ENCODE measurements around the gene GMPR2.
A peak's percentile ranks its signal among the peaks of the same experiment; 100 is the strongest.
"Not testable (repeated sequence)": the region's sequence is repeated elsewhere in the genome, so short reads cannot be mapped to it uniquely, and the experiment has no call there.

GMPR2 gene

DNA sequence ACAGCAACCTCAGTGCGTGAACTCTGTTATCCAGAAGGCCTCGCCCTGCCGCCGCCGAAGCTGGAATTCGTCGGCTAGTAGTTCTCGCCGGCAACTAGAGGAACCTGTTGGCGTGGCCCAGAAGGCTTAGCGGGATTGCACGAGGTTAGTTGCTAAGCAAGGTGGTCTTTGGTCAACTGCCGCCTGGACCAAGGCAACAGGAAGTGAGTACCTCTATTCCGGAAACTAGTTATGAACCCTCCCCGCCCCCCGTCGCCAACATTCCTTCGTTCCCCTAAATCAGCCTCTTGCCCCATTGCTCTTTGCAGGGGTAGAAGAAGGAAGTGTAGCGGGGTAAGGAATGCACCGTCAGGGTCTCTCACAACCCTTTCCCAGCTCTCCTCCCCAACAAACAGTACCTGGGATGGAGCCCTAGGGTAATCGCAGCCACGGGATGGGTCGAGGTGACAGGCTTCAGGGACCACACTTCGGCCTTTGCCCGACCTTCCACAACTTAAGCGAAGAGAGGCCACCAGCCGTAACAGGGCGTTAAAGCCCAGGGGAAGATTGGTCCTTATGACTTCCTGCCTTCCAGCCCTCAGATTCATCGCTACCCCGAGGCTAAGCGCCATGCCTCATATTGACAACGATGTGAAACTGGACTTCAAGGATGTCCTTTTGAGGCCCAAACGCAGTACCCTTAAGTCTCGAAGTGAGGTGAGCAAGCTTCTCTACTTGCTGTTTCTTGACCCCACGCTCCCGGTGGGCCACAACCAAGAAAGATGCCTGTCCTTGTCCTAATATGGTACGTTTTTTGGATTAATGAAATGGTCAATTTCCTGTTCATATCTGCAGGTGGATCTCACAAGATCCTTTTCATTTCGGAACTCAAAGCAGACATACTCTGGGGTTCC, at the start of gene GMPR2:
Gene GMPR2 (plus strand): TSS at position 285 of the 893 bp plus-strand sequence. CDS start 325 bp downstream, at position 610.
- DNase-seq: no peak

DNA sequence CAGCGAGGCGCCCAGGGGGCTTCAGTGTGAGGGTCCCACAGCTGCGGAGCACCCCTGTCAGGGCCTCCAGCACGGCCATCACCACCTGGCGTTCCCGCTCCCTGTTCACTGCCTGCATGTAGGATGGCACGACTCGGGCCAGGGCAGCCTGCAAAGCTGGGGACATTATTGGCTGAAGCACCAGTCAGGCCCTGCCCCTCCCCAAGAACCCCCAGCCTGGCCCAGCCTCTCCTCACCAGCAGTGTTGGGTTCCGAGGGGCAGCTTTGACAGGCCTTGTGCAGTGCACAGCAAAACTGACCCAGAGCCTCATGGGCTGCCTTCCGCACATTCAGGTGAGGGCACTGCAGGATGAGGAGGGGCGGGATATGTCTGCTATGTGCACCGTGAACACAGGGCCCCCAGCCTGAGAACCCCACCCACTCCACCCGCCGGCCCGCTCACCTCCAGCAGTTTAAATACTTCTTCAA, 49.7 kb upstream of the GMPR2 start:
- no peak for DNase-seq

DNA sequence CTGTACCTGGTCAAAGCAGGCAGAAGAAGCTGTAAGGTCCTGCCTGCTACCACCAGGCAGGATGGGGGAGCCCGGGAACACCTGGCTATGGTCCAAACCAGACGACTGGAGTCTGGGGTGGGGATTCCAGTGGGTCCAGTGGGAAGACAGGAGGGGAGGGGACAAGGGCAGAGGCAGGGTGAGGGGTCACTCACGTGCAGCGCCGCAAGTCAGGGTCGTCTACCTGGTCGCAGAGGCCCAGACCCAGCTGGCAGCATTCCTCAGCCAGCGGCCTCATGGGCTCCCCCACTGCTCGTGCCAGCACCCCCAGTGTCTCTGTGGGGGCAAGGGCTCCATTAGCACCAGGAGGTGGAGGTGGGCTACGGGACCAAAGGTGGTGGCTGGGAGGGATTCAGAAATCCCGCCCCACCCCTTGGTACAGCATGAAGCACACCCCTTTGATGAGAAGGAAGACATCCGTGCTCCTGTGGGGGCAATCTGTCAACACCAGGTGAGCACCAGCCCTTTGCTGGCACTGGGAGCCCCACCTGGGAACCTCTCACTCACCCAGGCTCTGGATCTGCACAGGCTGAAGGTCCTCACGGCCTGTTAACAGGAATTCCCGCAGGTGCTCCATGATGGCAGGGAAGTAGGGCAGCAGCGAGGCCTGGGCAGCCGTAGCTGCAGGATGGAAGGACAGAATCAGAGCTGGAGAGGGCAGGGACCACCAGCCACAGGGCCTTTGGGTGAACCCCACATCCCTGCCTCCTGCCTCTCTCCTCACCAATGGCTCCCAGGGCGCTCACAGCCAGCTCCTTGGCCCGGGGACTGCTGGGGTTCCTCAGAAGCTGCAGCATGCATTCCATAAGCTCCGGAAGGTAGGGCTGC, 48.4 kb upstream of the GMPR2 start:
- DNase-seq: no peak

DNA sequence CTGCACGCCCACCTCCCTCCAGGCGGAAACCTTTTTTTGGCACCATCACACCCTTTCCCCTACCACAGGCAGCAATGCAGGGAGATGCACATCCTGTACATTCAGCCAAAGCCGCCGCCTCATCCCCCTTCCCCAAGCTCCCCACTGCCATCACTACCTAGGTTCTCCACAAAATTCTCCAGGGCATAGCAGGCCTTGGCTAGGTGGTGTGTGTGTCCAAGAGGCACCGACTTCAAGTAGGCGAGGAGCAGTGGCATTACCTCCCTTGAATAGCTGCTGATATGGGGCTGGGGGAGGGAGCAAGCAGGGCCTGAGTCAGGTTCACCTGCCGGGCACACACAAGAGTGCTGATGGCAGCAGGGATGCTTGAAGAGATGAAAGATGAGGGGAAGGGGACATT, 47.7 kb upstream of the GMPR2 start:
- DNase-seq: no peak

DNA sequence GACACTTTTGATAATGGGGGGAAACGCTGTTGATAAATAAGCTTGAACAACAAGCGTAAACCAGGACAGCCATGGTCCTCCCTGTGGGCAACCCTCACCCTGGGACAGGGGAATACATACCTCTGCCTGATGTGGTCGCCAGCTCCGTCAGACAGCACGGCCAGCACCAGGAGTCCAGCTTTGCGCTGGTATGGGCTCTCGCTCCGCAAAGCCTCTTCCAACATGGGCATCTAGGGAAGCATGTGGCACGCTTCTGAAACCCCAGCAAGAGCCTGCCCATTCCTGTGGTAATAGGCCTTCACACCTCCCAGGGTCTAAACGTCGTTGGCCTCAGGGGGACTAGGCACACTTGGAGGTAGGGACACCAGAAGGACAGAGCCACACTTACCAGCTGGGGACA, 47.0 kb upstream of the GMPR2 start:
- no peak for DNase-seq

DNA sequence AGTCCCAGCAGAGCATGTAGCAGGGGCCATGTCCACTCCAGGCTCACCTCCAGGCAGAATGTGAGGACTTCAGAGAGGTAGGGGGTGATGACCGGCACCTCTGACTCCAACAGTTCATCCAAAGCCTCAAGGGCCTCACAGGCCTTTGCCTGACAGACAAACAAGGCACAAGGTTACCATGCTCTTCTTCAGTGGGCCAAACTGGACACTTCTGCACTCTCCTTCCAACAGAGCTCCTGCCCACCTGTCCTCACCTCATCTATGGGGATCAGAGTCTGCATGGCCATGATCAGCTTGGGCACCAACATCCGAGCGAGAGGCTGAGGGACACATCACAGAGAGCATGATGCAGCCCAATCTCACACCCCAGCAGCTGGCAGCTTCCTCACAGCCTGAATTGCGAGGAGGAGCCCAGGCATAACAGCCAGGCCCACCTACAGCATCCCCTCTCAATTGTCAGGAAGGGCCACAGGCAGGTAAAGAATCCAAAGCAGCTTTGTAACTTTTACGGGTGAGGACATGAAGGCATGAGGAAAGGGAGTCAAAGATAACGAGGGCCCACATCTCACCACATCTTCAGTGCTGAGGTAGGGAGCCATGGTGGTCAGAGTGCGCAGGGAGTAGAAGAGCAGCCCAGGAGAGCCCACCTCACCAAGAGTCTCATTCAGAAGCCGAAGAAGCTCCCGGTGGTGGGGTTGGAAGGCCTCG, 45.7 kb upstream of the GMPR2 start:
- no peak for DNase-seq

DNA sequence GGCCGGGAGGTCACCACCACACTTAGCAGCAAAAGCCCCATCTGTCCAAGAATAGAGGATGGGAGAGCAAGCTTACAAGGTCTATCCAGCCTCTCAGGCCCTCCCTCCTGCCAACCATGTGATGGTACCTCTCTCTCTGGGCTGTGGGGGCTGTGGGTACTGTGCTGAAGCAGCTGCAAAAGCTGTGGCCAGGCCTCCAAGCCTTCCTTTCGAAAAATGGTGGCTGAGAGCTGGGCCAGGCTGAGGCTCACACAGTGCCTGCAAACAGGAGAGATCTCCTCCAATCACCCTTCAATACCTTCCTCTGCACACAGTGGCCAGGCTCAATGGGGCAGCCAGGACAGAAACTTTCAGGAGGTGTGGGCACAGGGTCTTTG, 45.2 kb upstream of the GMPR2 start:
- no peak for DNase-seq

DNA sequence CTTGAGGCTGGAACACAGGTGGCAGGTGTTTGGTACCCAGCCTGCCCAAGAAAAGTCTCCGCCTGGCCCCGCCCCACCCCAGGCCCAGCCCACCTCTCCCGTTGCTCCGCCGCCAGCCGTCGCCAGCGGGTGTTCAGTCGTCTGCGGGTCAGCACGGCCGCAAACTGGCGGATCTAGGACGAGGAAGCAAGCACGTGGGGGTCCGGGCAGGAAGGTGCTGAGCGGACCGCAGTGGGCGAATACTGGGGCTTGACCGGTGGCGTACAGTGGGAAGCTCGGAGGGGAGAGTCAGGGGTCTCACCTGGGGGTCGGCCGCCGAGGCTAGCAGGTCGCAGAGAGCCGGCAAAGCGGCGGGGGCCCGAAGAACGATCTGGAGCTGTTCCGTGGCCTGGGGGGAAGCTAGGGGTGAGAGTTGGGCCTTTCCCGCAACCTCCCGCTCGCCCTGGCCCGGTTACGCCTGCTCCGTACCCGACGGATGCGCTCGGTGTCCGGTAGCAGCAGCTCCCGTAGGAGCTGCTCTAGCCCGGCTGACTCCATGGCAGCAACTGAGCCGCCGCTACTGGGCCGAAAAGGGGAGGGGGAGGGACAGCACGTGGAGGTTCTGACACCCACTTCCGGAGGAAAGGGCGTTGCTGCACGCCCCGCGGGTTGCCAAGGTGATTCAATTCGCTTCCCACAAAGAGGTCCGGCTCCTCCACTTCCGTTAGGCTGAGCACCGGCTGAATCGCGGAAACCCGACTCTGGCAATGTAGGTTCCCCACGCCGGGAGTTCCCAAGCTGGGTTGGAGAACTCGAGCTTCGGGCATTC, 44.3 kb upstream of the GMPR2 start, which contains the start of gene IPO4:
Gene IPO4 (minus strand): TSS at position 566 of the 808 bp plus-strand sequence. CDS start 29 bp downstream, at position 537.
- peak; percentile 97 to 98 for DNase-seq

DNA sequence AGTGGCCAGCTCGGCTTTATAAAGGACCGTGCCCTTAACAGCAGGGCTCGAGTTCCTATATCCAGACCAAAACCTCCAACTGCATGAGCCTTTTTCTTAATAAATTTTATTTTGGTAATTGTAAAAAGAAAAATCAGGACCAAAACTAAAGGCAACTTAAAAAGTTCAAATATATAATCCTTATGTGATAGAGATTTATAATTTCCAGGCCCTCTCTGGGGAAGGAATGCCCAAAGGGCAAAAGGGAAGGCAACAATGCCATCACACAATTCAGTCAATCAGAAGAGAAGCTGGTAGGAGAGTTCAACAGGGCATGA, 43.7 kb upstream of the GMPR2 start:
- no peak for DNase-seq

DNA sequence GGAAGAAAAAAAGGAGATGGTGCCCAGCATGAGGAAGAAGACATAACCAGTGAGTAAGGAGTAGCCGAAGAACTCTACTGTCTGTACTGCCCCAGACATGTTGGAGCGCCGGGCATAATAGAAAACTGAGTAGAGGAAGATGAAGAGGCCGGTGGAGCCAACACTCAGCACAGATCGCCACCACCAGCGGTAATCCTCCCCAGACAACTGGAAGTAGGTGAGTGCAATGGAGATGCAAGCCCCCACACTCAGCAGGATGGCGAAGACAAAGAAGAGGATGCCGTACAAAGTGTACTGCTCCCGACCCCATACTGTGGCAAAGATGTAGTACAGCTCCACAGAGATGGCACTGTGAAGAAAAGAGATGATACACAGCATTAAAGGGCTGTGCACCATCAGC, 43.3 kb upstream of the GMPR2 start:
- no peak for DNase-seq

DNA sequence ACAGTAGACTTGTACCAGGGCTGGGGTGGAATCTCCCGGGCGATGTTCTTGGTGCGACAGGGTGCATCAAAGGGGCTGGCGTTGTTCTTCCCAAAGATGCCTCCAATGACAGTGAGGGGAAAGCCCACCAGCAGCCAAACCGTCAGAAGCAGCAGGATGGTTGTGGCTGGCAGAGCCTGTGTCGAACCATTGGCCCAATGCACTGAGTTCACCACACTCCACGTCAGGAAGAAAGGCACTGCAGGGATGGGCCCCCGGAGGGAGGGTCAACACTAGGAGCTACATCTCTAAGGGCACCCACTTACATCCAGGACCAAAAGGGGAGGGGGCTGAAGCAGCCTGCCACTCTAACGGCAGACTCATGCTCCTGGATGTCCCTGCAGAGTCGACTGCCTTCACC, 42.3 kb upstream of the GMPR2 start:
- no peak for DNase-seq

DNA sequence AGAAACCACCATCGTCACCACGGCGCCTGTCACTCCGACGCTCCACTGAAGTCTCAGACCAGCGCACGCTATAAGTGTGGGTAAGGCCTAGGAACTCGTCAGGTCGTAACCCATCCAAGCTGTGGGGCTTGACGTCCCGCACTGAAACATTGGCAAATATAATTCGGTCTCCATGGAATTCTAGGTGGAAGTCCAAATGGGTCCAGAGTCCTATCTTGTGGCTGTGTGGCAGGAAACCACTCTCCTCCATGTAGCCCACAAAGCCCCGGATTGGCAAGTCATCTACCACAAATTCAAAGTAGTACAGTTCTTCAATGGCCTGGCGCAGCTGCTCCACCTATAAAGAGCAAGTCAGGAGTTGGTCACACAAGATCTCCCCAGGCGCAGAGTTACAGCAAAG, 39.8 kb upstream of the GMPR2 start:
- DNase-seq: no peak

DNA sequence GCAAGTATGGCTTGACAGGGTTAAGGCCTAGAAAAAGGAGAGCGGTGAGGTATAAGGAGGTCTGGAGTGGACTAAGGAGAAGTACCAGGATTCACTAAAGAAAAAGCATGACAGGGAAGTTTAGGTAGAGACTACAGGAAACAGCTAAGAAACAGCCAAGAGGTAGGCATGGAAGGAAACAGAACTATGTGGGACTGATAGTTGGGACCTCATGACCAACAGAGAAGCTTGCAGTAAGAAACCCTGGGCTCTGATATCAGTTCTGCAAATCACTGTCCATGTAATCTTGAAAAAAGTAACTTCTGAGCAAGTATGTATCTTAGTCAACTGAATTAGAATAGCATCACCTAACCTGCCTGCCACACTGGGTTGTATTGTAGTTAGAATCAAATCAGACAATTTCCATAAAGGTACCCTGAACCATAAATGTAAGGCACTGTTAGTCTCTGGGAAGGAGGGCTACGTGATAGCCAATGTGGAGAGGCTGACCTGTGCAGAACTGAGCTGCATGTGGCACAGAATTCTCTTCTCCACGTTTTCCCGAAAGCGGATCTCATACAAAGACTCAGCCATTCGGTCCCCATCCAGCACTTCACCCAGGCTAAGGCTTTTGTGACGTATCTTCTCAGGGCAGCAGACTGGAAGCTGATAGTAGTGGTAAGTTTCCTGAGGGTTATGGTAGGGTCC, 38.4 kb upstream of the GMPR2 start:
- no peak for DNase-seq

DNA sequence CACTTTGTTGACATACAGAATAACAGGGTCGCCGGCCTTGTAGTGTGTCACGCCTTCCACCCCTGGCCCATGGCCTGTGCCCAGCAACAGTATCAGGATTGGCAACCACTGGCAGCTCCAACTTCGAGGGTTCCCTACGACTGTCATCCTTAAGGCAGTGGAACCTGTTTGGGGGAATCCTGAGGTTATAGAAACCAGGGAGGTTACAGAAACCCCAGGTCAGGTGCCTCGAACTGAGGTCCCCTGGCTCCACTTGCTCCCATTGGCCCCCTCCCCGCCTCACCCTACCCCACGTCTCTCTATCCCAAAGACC, 37.9 kb upstream of the GMPR2 start:
- DNase-seq: no peak

DNA sequence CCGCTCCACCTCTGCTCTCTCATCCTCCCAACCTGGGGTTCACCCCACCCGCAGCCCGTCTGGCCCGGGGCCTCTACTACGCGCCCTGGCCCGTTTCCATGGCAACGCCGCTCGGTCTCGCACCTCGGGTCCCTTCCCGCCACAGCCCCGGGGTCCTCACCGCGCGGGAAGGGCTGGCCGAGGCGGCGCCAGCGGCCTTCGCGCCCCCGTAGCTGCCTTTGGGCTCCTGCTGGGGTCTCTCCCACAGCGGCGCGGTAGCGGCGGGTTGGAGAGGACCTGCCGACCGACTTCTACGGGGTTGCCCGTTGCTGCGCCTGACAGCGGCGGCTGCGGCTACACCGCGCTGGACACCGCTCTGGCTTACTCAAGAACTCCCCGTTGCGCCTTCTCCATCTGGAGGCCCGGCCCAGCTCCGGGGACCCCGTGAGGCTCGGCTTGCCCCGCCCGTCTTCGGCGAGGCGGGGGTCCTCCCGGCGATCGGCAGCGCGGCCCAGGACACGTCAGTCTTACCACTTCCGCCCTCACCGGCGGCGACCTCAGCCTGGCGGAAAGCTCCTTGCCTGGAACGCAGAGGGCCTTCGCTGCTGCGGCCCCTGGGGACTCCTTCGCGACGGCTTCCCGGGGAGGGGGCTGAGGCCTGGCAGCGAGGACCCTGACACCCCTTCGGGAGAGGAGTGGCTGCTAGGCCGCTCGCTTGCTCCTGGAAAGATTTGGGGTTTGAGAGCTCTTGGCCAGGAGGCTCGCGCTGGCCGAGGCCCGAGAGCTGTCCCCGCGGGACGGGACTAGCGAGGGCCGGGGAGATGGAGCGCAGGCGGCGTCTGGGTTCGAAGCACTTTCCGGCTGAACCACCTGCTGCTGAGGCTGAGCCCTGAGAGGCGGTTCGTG, 37.3 kb upstream of the GMPR2 start, which contains the start of gene TM9SF1:
Gene TM9SF1 (minus strand): TSS at position 256 of the 885 bp plus-strand sequence. CDS start 422 bp downstream, outside the sequence.
- peak; percentile 72 to 82 for DNase-seq

DNA sequence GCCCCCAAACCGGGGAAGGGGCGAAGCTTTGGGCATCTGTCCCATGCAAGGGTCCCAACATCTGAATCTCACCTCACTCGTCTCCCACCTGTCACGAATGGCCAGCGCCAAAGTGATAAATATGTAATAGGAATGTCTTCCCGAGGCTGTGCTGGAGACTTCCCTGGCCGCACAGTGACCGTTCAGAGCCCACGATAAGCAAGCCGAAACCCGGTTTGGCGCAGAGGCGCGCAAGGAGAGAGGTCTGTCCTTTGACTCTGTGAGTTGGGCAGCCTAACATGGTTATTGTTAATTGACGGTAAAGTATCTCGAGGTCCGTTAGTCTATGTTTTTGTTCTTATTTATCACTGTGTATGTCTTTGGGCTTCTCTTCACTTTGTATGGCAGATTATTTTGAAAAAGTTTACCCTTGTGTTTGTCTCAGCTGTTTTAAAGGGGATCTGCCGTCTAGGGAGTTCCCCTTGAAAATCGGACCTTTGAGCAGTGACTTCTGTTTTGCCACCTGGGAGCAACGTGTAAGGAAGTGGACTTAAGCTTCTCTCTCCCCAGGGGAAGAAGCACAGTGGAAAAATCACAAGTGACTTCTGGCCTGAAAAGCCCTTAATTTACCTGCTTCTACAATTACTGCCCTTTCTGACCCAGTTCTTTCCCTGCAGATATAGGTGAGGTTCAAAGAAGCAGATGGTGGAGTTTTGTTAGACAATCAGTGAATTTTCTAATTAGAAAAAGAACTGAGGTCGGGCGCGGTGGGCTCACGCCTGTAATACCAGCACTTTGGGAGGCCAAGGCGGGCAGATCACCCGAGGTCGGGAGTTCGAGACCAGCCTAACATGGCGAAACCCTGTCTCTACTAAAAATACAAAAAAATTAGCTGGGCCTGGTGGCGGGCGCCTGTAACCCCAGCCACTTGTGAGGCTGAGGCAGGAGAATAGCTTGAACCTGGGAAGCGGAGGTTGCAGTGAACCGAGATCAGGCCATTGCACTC, 36.4 kb upstream of the GMPR2 start:
- no peak for DNase-seq

DNA sequence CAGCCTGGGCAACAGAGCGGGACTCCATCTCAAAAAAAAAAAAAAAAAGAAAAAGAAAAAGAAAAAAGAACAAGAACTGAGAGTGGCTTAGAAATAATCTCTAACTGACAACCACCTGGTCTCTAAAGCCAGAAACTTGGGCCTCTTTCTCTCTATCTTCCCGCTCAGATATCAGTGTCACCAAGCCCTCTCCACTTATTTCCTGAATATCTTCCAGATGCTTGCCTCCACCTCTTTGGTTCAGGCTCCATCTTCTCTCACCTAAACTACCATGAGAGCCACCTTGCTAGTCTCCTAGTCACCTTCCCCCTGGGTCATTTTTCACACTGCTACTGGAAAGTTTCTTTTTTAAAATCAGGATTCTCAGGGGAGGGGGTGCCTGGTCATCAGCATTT, 35.7 kb upstream of the GMPR2 start:
- no peak for DNase-seq

DNA sequence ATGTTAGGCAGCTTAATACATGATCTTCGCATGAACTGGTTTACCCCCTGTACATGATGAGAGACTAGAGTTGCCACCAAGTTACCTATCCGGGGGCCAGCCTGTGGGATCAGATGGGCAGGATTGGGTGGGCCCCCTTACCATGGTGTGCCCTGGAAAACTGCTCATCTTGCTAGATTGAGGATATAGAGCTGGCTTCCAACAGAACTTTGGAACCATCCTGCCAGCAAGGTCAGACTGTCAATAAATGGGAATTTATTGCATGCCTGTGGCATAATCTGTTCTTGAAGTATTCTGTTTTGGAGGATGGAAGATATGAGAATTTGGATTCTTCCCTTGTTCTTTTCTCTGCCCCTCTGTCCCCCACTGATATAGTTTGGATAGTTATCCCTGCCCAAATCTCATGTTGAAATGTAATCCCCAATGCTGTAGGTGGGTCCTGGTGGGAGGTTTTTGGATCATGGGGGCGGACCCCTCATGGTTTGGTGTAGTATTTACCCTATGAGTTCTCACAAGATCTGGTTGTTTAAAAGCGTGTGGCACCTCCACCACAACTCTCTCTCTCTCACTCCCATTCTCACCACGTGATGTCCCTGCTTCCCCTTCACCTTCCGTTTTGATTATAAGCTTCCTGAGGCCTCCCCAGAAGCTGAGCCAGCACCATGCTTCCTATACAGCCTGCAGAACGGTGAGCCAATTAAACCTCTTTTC, 33.8 kb upstream of the GMPR2 start:
- no peak for DNase-seq

DNA sequence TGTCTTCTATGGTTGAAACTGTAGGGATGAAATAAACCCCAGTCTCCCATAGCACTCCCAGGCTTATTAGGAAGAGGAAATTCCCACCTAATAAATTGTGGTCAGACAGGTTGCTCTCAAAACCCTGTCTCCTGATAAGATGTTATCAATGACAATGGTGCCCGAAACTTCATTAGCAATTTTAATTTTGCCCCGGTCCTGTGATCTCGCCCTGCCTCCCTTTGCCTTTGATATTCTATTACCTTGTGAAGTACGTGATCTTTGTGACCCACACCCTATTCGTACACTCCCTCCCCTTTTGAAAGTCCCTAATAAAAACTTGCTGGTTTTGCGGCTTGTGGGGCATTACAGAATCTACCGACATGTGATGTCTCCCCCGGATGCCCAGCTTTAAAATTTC, 30.2 kb upstream of the GMPR2 start:
- DNase-seq: not testable (repeated sequence)

All from NCI-H2081 (cell line).